Spleen (tissue), 11 donors: ENCODE data around the gene A3GALT2. TPM values are rescaled to one million over a fixed set of nuclear protein-coding genes. Genes with fewer than 3 reads are reported as not detected.

ENCODE experiments used
- DNase-seq: peaks from one replicate; pipeline ENCODE4 v3.0.0-alpha.2; 2020
- H3K27ac ChIP-seq, 8 donors: fragments of 200-600 bp; sonication (generic) in 7 of 8; 1 replicate in 4 of 8; 2 replicates in 4 of 8; pipeline versions ENCODE4 v1.5.0 to v1.8.0; 2016 to 2021; ENCODE audit warnings: inconsistent platforms in 4 of 8, mild to moderate bottlenecking in 4 of 8, moderate library complexity in 1 of 8
- H3K27me3 ChIP-seq, 7 donors: fragments of 200-600 bp; sonication (generic) in 6 of 7; replicated peaks in 1 of 7; 1 replicate in 4 of 7; 2 replicates in 3 of 7; pipeline versions ENCODE4 v1.5.0 to v1.8.0; 2016 to 2021; ENCODE audit warnings: inconsistent platforms in 3 of 7, mild to moderate bottlenecking in 1 of 7
- H3K36me3 ChIP-seq, 6 donors: fragments of 200-600 bp; sonication (generic) in 5 of 6; 1 replicate in 4 of 6; 2 replicates in 2 of 6; pipeline versions ENCODE4 v1.5.0 to v1.8.0; 2016 to 2021; ENCODE audit warnings: inconsistent platforms in 2 of 6
- H3K4me1 ChIP-seq, 6 donors: fragments of 200-600 bp; sonication (generic) in 5 of 6; 1 replicate in 3 of 6; 2 replicates in 3 of 6; pipeline versions ENCODE4 v1.5.0 to v1.8.0; 2016 to 2021; ENCODE audit warnings: inconsistent platforms in 3 of 6
- H3K4me3 ChIP-seq, 8 donors: fragments of 200-600 bp; sonication (generic) in 7 of 8; 1 replicate in 4 of 8; 2 replicates in 4 of 8; pipeline versions ENCODE4 v1.5.0 to v1.8.0; 2016 to 2021; ENCODE audit warnings: inconsistent platforms in 4 of 8, mild to moderate bottlenecking in 4 of 8, moderate library complexity in 2 of 8
- H3K9me3 ChIP-seq, 8 donors: fragments of 200-600 bp; sonication (generic) in 7 of 8; 1 replicate in 4 of 8; 2 replicates in 4 of 8; pipeline versions ENCODE4 v1.5.0 to v1.8.0; 2016 to 2021; ENCODE audit warnings: inconsistent platforms in 4 of 8
- POLR2A ChIP-seq, 3 donors: fragments of 450-650 bp; IDR thresholded peaks; one replicate each; pipeline ENCODE4 v1.5.1; 2017; ENCODE audit warnings: antibody characterized with exemption in 3 of 3, mild to moderate bottlenecking in 1 of 3
- POLR2AphosphoS5 ChIP-seq, 3 donors: sonication (generic); formaldehyde crosslinking; IDR thresholded peaks; one replicate each; pipeline ENCODE4 v1.5.1; 2017; ENCODE audit warnings: antibody characterized with exemption in 3 of 3
- WGBS, 5 donors: extraction: QIAGEN DNeasy Blood & Tissue Kit in 3 of 5; methylation state at CpG; one replicate each; pipeline versions ENCODE4 v1.1.5 to v1.1.7; 2013 to 2018; 5-methylcytosine and 5-hydroxymethylcytosine counted together
- intact Hi-C: fragments of 100-400 bp; cut with DNase I; formaldehyde crosslinking; loops from one replicate; pipeline ENCODE4 v1.15.0; 2023; ENCODE audit warnings: low total_unique reads
- polyA plus RNA-seq, 3 donors: library from polyadenylated mRNA; stranded (reverse); fragments of 200-250 nt; gene quantifications; one replicate each; pipeline ENCODE4 v1.2.1, GENCODE V29; 2013
- total RNA-seq, 7 donors: library from RNA; depleted of rRNA in 3 of 7; stranded (reverse); fragments of >200 nt in 3 of 7; fragmentation: NEBNext Ultra II Directional in 4 of 7; extraction: Animal tissue kit (Norgen Biotek cat#: 25700) in 4 of 7; gene quantifications; one replicate each; pipeline versions ENCODE4 v1.1.0 to v1.2.1, GENCODE V29; 2016 to 2021
- TF ChIP-seq, protein P1 (sequence below), 11 experiments: fragments of 200-600 bp in 7 of 11; fragments of 450-650 bp in 4 of 11; sonication (generic) in 4 of 11; IDR thresholded peaks in 8 of 11; conservative IDR thresholded peaks in 3 of 11; 1 replicate in 7 of 11; 2 replicates in 4 of 11; pipeline versions ENCODE4 v1.4.0 to v1.8.0; 2016 to 2021; ENCODE audit warnings: antibody characterized with exemption in 11 of 11, inconsistent platforms in 4 of 11, mild to moderate bottlenecking in 1 of 11
- donor health status: healthy with polysubstance abuse.
- donor health status: DM: no; HTN: no; CAD: no; lungs with moderate emphysema.
- donor health status: DM: no; HTN: no; CAD: no.
- donor health status: Bipolar disorder and iron deficiency.
- donor health status: healthy.
- donor health status: DM: no; HTN: no; CAD: no.
- donor health status: DM: yes; HTN: yes; CAD: no.

The A3GALT2 gene
- total and polyA plus RNA-seq, 10 donors = 0.10 to 1.6 (median 0.47) TPM; not detected in 7

DNA sequence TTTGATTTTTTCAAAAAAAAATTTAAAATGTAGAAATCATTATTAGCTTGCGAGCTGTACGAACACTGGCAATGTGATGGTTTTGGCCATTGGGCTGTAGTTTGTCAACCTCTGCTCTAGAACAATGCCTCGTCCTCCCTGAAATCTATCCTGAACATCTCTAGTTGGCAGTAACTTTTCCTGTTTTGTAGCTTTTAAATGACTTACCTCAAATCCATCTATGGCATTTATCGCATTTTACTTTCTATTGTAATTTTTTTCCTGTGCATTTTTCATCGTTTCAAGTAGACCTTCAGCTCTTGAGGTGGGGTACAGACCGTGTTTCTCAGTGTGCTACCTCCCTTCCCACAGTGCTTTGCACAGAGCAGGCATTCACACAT lies 30.4 kb upstream of the A3GALT2 start:
- H3K4me3 ChIP-seq = no peak overlapping the region
- H3K36me3 ChIP-seq = peaks cover 0 to 25% (median 6%) of the 10 kb centered on the region in 6 donors
- H3K4me1 ChIP-seq = peaks cover 10 to 44% (median 35%) of the 10 kb centered on the region in 6 donors
- no peaks in the 10 kb centered on the region for H3K9me3 ChIP-seq
- TF ChIP-seq POLR2A (IDR thresholded peaks at IDR 0.05) = no peak
- no peak for TF ChIP-seq POLR2AphosphoS5 (IDR thresholded peaks at IDR 0.05)
- TF ChIP-seq, protein P1, sequence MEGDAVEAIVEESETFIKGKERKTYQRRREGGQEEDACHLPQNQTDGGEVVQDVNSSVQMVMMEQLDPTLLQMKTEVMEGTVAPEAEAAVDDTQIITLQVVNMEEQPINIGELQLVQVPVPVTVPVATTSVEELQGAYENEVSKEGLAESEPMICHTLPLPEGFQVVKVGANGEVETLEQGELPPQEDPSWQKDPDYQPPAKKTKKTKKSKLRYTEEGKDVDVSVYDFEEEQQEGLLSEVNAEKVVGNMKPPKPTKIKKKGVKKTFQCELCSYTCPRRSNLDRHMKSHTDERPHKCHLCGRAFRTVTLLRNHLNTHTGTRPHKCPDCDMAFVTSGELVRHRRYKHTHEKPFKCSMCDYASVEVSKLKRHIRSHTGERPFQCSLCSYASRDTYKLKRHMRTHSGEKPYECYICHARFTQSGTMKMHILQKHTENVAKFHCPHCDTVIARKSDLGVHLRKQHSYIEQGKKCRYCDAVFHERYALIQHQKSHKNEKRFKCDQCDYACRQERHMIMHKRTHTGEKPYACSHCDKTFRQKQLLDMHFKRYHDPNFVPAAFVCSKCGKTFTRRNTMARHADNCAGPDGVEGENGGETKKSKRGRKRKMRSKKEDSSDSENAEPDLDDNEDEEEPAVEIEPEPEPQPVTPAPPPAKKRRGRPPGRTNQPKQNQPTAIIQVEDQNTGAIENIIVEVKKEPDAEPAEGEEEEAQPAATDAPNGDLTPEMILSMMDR (IDR thresholded peaks at IDR 0.05 in 8 of 11, conservative IDR thresholded peaks at IDR 0.05 in 3 of 11) = no peak
- intact Hi-C loops = no loop called here
- no peaks in the 10 kb centered on the region for H3K27me3 ChIP-seq
- DNase-seq = no peak
- WGBS, 5 donors = 94 to 97% (median 96%) methylated on average over 6 of the region's 6 CpGs
- H3K27ac ChIP-seq = peak overlapping the region in 2 of 8 donors; percentile 98 to 99

DNA sequence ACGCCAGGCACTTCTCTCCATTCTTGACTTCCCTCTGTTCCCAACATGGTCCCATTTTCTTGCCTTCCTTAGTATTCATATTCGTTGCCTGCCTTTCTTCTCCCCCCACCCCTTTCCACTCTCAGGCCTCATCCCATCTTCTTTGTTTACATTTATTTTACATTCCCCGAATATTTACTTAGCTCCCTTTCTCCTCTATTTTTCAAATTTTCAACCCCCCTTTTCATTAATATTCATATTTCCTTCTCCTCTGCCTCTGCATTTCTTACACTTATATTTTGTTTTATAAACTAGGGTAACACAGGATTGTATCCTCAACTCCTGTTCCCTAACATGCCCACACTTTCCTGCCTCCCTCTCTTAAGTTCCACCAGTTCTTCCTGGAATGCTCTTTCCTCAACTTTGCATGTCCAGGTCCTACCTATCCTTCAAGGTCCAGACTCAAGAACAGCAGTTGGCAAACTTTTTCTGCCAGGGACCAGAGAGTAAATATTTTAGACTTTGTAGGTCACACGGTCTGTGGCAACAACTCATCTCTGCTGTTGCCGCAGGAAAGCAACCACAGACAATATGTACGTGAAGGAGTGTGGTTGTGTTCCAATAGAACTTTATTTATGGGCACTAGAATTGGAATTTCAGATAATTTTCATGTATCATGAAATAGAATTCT lies 29.8 kb upstream of the A3GALT2 start:
- no peaks in the 10 kb centered on the region for H3K27me3 ChIP-seq
- intact Hi-C loops = no loop called here
- peak overlapping the region; percentile 31 to 93 (median 56) for H3K4me3 ChIP-seq
- TF ChIP-seq POLR2A (IDR thresholded peaks at IDR 0.05) = no peak
- H3K36me3 ChIP-seq = peaks cover 0 to 30% (median 6%) of the 10 kb centered on the region in 6 donors
- no peaks in the 10 kb centered on the region for H3K9me3 ChIP-seq
- H3K27ac ChIP-seq = peak overlapping the region; percentile 65 to 99 (median 92)
- 34 to 46% (median 38%) methylated on average over 6 of the region's 6 CpGs for WGBS, 5 donors
- peaks cover 14 to 50% (median 41%) of the 10 kb centered on the region in 6 donors for H3K4me1 ChIP-seq
- DNase-seq = no peak

DNA sequence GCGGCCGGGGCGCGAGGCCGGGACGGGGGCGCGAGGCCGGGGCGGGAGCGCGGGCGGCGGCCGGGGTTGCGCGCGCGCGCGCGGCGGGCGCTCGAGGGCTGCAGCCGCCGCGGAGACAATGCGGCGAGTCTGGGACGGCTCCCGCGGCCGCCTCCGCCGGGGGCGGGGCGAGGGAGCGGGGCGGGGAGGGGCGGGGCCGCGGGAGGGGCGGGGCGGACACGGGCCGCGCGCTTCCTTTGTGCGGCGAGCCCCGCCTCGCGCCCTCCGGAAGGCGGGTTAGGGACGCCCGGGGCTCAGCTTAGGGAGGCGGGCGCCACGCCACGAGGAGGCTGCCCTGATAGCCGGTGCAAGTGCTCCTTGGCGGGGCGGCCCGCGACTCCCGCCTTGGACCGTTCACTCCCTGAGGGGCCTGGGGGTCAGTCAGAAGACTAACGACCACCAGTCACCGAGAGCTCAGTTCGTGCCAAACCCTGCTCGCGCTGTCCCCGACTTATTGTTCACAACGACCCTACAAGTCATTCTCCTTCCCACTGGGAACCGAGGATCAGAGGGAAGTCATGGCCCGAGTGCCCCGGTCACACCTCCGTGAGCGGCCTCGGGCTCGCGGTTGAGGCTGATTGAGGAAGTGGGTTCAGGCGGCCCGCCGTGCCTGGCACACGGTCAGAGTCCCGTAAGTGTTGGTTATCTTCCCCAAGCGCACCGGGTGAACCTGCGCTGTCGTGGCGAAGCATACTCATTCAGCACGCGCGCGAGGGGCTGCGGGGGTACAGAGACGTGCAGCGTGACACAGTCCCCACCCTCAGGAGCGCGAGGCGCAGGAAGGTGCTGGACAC lies 29.1 kb upstream of the A3GALT2 start:
- Histone ChIP-seq H3K4me1 (peaks cover 22 to 57% (median 48%) of the 10 kb centered on the region in 6 donors), H3K27ac (peak overlapping the region; percentile 65 to 99 (median 98)), H3K4me3 (peak overlapping the region; percentile 31 to 93 (median 59)), H3K36me3 (peaks cover 0 to 35% (median 6%) of the 10 kb centered on the region in 6 donors), H3K27me3 (no peaks in the 10 kb centered on the region), H3K9me3 (no peaks in the 10 kb centered on the region)
- DNase-seq = peak; percentile 97
- intact Hi-C loops = no loop called here
- WGBS, 5 donors = 0 to 2% (median 1%) methylated on average over 58 to 104 of the region's 104 CpGs
- TF ChIP-seq, protein P1 (IDR thresholded peaks at IDR 0.05 in 8 of 11, conservative IDR thresholded peaks at IDR 0.05 in 3 of 11) = no peak
- TF ChIP-seq POLR2AphosphoS5 (IDR thresholded peaks at IDR 0.05) = peak; percentile 75 to 92 (median 83)

DNA sequence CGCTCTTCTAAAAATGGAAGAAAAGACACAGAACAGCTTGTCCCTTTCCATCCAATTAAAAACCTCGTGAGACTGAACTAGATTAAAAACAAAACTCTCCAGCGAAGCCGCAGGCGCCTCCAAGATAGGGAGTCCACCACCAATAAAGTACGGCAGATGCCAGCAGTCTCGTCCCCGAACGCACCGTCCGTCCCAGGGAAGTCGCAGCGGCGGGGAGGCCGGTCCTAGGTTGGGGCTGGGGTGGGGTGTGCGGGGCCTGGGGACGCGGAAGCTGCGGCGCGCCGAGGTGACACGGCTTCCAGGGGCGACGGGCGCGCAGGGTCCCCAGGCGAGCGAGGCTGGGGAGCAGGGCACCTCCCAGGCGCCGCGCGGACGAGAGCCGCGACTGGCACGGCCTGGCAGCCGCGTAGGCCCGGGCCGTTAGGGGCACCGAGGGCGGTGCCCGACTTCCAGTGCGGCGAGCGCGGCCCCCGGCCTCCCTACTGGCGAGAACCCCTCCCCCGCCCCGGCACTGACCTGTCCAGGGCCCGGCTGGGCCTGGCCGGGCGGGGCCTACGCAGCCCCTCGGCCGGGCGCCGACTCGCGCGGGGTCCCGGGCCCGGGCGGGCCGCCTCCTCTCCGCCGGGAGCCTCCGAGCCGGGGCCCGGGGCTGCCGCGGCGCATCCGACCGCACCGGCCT lies 28.3 kb upstream of the A3GALT2 start:
- DNase-seq = peak; percentile 93
- intact Hi-C loops = no loop called here
- peaks cover 22 to 65% (median 53%) of the 10 kb centered on the region in 6 donors for H3K4me1 ChIP-seq
- H3K36me3 ChIP-seq = peaks cover 0 to 35% (median under 1%) of the 10 kb centered on the region in 6 donors
- peak overlapping the region; percentile 67 to 93 (median 82) for H3K4me3 ChIP-seq
- TF ChIP-seq POLR2A (IDR thresholded peaks at IDR 0.05) = no peak
- TF ChIP-seq POLR2AphosphoS5 (IDR thresholded peaks at IDR 0.05) = peak; percentile 19 to 65 (median 57)
- H3K27me3 ChIP-seq = no peaks in the 10 kb centered on the region
- no peaks in the 10 kb centered on the region for H3K9me3 ChIP-seq
- WGBS, 5 donors = 0 to 1% (median 0%) methylated on average over 18 to 78 of the region's 78 CpGs
- H3K27ac ChIP-seq = peak overlapping the region; percentile 92 to 99 (median 98)
